Measurements from ENCODE around the gene MIB1. TPM values are rescaled to one million over a fixed set of nuclear protein-coding genes. Genes with fewer than 3 reads are reported as not detected.

MIB1 gene
- total RNA-seq, 4 donors from 2014 or later, result 25.9 to 121 (median 64.1) TPM

DNA sequence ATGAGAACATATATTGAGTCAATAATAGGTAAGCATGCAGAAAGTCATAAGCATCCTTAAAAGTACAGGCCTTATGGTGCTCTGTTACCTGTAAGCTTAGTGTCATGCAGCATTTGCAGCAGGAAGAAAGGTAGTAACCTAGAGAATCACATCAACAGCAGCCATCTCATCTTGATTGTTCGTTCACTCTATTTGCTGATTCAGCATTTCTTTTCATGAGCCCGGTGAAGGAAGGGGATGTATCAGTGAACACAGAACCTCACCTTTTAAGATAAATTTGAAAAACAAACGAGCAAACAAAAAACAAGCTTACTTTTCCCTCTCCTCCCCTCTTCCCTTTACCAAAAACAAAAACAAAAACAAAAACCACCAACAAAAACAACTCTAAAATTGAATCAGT is 89.9 kb downstream of the MIB1 start:
- peak overlapping the region; percentile 7 to 17 for H3K4me3 ChIP-seq
- TF ChIP-seq POLR2A (IDR thresholded peaks at IDR 0.05) (no peak), CTCF (IDR thresholded peaks at IDR 0.05) (no peak)
- no peak for DNase-seq
- intact Hi-C loops (cut with DNase I; ENCODE audit: low total_unique reads), result no loop called here
- H3K27ac ChIP-seq, result peak overlapping the region; percentile 68 to 72
- H3K36me3 ChIP-seq, result no peaks in the 10 kb centered on the region
- H3K27me3 ChIP-seq, result no peaks in the 10 kb centered on the region
- peaks cover 0 to 17% of the 10 kb centered on the region in 2 donors for H3K4me1 ChIP-seq
- no peaks in the 10 kb centered on the region for H3K9me3 ChIP-seq

GRCh38 chr18:21831413-21831831 is 90.8 kb downstream of the MIB1 start:
- Histone ChIP-seq H3K36me3 (no peaks in the 10 kb centered on the region), H3K27me3 (no peaks in the 10 kb centered on the region), H3K4me1 (peaks cover 0 to 17% of the 10 kb centered on the region in 2 donors), H3K27ac (peak overlapping the region; percentile 68 to 72), H3K9me3 (no peaks in the 10 kb centered on the region), H3K4me3 (peak overlapping the region; percentile 4 to 17)
- intact Hi-C loops (cut with DNase I; ENCODE audit: low total_unique reads), result no loop called here
- no peak for TF ChIP-seq POLR2A (IDR thresholded peaks at IDR 0.05)
- peak in 1 of 4 experiments; percentile 2 for TF ChIP-seq CTCF (IDR thresholded peaks at IDR 0.05)
- peak; percentile 37 to 57 for DNase-seq

- H3K4me1 ChIP-seq, result peaks cover 0 to 10% of the 10 kb centered on the region in 2 donors
- H3K27ac ChIP-seq, result no peak overlapping the region
- DNase-seq, result no peak
- TF ChIP-seq CTCF (IDR thresholded peaks at IDR 0.05) (no peak), POLR2A (IDR thresholded peaks at IDR 0.05) (no peak)
- no peaks in the 10 kb centered on the region for H3K36me3 ChIP-seq
- no peaks in the 10 kb centered on the region for H3K9me3 ChIP-seq
- H3K27me3 ChIP-seq, result no peaks in the 10 kb centered on the region
- intact Hi-C loops (cut with DNase I; ENCODE audit: low total_unique reads), result no loop called here
- no peak overlapping the region for H3K4me3 ChIP-seq
Observed at GRCh38 chr18:21833604-21834298, 93.2 kb downstream of the MIB1 start.

DNA sequence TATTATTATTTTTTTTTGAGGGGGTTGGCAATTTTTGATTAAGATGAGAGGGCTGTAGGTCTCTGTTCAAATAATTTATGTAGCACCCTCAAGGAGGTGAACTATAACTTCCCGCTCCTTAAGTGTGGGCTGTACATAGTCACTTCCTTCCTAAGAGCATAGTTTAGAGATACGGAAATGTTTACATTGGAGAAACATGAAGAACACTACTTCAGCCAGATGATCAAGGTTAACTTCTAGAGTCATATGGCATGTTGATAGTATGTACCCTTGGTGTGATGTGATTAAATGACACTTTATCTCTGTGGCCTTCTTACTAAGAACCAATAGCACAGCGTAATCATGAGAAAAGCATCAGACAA is 93.7 kb downstream of the MIB1 start:
- H3K4me1 ChIP-seq, result peaks cover 0 to 10% of the 10 kb centered on the region in 2 donors
- H3K27ac ChIP-seq, result no peak overlapping the region
- H3K27me3 ChIP-seq, result no peaks in the 10 kb centered on the region
- intact Hi-C loops (cut with DNase I; ENCODE audit: low total_unique reads), result no loop called here
- DNase-seq, result no peak
- TF ChIP-seq CTCF (IDR thresholded peaks at IDR 0.05) (no peak), POLR2A (IDR thresholded peaks at IDR 0.05) (no peak)
- no peaks in the 10 kb centered on the region for H3K36me3 ChIP-seq
- no peak overlapping the region for H3K4me3 ChIP-seq
- no peaks in the 10 kb centered on the region for H3K9me3 ChIP-seq

DNA sequence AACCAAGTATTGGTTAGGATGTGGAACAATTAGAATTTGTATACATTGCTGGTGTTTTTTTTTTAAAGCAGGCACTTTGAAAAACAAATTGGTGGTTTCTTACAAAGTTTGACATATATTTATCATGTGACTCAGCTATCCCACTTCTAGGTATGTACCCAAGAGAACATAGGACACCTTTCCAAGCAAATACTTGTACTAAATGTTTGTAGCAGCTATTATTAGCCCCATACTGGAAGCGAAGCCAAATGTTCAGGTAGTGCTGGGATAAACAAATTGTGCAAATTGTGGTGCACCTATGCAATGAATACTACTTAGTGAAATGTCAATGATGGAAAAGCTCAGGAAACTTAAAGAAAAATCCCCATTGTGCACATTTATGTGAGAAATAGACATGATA is 101.0 kb downstream of the MIB1 start:
- no peak overlapping the region for H3K27ac ChIP-seq
- TF ChIP-seq POLR2A (IDR thresholded peaks at IDR 0.05) (no peak), CTCF (IDR thresholded peaks at IDR 0.05) (no peak)
- no peaks in the 10 kb centered on the region for H3K27me3 ChIP-seq
- intact Hi-C loops (cut with DNase I; ENCODE audit: low total_unique reads), result no loop called here
- DNase-seq, result no peak
- no peaks in the 10 kb centered on the region for H3K4me1 ChIP-seq
- H3K36me3 ChIP-seq, result no peaks in the 10 kb centered on the region
- H3K9me3 ChIP-seq, result no peaks in the 10 kb centered on the region
- no peak overlapping the region for H3K4me3 ChIP-seq
